WTC11 (cell line): ENCODE results near the gene ZNF333.

Experiments
- SP1 ChIP-seq: sonication (generic); formaldehyde crosslinking; conservative IDR thresholded peaks from 2 replicates; pipeline ENCODE4 v1.8.1; 2022; ENCODE audit warnings: missing genetic modification reagents
- TF ChIP-seq, protein P1 (sequence below): fragments of 200-600 bp; IDR thresholded peaks from 2 replicates; pipeline ENCODE4 v1.8.0; 2022; ENCODE audit warnings: antibody characterized with exemption

GRCh38 chr19:14779151-14779550 is 89.3 kb downstream of the ZNF333 start:
- TF ChIP-seq, protein P1, sequence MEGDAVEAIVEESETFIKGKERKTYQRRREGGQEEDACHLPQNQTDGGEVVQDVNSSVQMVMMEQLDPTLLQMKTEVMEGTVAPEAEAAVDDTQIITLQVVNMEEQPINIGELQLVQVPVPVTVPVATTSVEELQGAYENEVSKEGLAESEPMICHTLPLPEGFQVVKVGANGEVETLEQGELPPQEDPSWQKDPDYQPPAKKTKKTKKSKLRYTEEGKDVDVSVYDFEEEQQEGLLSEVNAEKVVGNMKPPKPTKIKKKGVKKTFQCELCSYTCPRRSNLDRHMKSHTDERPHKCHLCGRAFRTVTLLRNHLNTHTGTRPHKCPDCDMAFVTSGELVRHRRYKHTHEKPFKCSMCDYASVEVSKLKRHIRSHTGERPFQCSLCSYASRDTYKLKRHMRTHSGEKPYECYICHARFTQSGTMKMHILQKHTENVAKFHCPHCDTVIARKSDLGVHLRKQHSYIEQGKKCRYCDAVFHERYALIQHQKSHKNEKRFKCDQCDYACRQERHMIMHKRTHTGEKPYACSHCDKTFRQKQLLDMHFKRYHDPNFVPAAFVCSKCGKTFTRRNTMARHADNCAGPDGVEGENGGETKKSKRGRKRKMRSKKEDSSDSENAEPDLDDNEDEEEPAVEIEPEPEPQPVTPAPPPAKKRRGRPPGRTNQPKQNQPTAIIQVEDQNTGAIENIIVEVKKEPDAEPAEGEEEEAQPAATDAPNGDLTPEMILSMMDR = no peak
- TF ChIP-seq SP1 (CRISPR knock-in tag) = no peak
